Measurements from ENCODE around the gene PIK3R3.

Gene PIK3R3

GRCh38 chr1:46026531-46026930 lies 105.9 kb downstream of the PIK3R3 start:
- DNase-seq (ENCODE audit: low spot score): no peak

GRCh38 chr1:46021046-46021996 lies 111.1 kb downstream of the PIK3R3 start:
- no peak for DNase-seq (ENCODE audit: low spot score)

- no peak for DNase-seq (ENCODE audit: low spot score)
Observed at GRCh38 chr1:46020010-46020409, 112.4 kb downstream of the PIK3R3 start.

- no peak for DNase-seq (ENCODE audit: low spot score)
Observed at GRCh38 chr1:46019348-46019747, 113.1 kb downstream of the PIK3R3 start.

- no peak for DNase-seq (ENCODE audit: low spot score)
Observed at GRCh38 chr1:46017876-46018503, 114.4 kb downstream of the PIK3R3 start.

GRCh38 chr1:46013581-46013980 lies 118.8 kb downstream of the PIK3R3 start:
- DNase-seq (ENCODE audit: low spot score): no peak

- DNase-seq (ENCODE audit: low spot score): no peak
Observed at GRCh38 chr1:46012236-46012635, 120.2 kb downstream of the PIK3R3 start.

GRCh38 chr1:46011121-46011695 lies 121.2 kb downstream of the PIK3R3 start:
- DNase-seq (ENCODE audit: low spot score): no peak

GRCh38 chr1:46010611-46011010 lies 121.8 kb downstream of the PIK3R3 start:
- DNase-seq (ENCODE audit: low spot score): no peak

GRCh38 chr1:46008585-46008984 lies 123.8 kb downstream of the PIK3R3 start:
- DNase-seq (ENCODE audit: low spot score): no peak

GRCh38 chr1:46005594-46005993 lies 126.8 kb downstream of the PIK3R3 start:
- DNase-seq (ENCODE audit: low spot score): no peak

GRCh38 chr1:46004492-46004891 lies 127.9 kb downstream of the PIK3R3 start:
- no peak for DNase-seq (ENCODE audit: low spot score)

GRCh38 chr1:46003315-46003714 lies 129.1 kb downstream of the PIK3R3 start:
- no peak for DNase-seq (ENCODE audit: low spot score)

GRCh38 chr1:46002551-46003150 lies 129.8 kb downstream of the PIK3R3 start:
- DNase-seq (ENCODE audit: low spot score): no peak

- no peak for DNase-seq (ENCODE audit: low spot score)
Observed at GRCh38 chr1:46001081-46001785, 131.2 kb downstream of the PIK3R3 start.

- DNase-seq (ENCODE audit: low spot score): no peak
Observed at GRCh38 chr1:45999507-45999906, 132.9 kb downstream of the PIK3R3 start.

- no peak for DNase-seq (ENCODE audit: low spot score)
Observed at GRCh38 chr1:45998020-45998617, 134.3 kb downstream of the PIK3R3 start.

GRCh38 chr1:45995298-45995697 lies 137.1 kb downstream of the PIK3R3 start:
- no peak for DNase-seq (ENCODE audit: low spot score)

GRCh38 chr1:45994423-45994822 lies 138.0 kb downstream of the PIK3R3 start:
- DNase-seq (ENCODE audit: low spot score): no peak

Data from AG20443 (cell line).